Measurements from ENCODE around the gene DSCAML1. TPM values are rescaled to one million over a fixed set of nuclear protein-coding genes. Genes with fewer than 3 reads are reported as not detected.

Gene DSCAML1
- total RNA-seq, 2 donors from 2014 or later = 0.21 to 0.41 TPM

DNA sequence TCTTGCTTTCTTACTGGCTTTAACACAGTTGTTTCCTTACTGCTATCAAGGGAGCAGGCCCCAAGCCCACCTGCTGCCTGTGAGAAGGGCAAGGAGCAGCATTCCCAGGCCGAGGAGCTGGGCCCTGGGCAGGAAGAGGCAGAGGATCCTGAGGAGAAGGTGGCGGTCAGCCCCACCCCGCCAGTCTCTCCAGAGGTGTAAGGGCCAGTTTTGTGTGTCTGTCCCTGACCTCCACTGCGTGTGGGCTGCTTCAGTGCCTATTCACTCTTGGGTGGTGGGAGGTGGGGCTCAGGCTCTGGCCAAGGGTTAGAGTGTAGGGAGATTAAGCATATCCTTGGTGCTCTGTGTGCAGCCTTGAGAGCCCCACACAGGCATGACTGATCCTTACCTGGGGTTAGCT lies 414.3 kb downstream of the DSCAML1 start:
- DNase-seq (ENCODE audit: low spot score) (no peak), ATAC-seq (ENCODE audit: insufficient number of reproducible peaks, low FRiP score, low read depth) (no peak)
- H3K36me3 ChIP-seq = peaks cover 48% of the 10 kb centered on the region
- no peaks in the 10 kb centered on the region for H3K27me3 ChIP-seq (replicated peaks; ENCODE audit: insufficient read depth)
- no peaks in the 10 kb centered on the region for H3K9me3 ChIP-seq
- no peak overlapping the region for H3K4me3 ChIP-seq
- no peaks in the 10 kb centered on the region for H3K4me1 ChIP-seq (ENCODE audit: control insufficient read depth in 1 of 2, low read depth in 2 of 2)
- TF ChIP-seq, protein P1, sequence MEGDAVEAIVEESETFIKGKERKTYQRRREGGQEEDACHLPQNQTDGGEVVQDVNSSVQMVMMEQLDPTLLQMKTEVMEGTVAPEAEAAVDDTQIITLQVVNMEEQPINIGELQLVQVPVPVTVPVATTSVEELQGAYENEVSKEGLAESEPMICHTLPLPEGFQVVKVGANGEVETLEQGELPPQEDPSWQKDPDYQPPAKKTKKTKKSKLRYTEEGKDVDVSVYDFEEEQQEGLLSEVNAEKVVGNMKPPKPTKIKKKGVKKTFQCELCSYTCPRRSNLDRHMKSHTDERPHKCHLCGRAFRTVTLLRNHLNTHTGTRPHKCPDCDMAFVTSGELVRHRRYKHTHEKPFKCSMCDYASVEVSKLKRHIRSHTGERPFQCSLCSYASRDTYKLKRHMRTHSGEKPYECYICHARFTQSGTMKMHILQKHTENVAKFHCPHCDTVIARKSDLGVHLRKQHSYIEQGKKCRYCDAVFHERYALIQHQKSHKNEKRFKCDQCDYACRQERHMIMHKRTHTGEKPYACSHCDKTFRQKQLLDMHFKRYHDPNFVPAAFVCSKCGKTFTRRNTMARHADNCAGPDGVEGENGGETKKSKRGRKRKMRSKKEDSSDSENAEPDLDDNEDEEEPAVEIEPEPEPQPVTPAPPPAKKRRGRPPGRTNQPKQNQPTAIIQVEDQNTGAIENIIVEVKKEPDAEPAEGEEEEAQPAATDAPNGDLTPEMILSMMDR (IDR thresholded peaks at IDR 0.05) = no peak
- H3K27ac ChIP-seq = no peak overlapping the region

DNA sequence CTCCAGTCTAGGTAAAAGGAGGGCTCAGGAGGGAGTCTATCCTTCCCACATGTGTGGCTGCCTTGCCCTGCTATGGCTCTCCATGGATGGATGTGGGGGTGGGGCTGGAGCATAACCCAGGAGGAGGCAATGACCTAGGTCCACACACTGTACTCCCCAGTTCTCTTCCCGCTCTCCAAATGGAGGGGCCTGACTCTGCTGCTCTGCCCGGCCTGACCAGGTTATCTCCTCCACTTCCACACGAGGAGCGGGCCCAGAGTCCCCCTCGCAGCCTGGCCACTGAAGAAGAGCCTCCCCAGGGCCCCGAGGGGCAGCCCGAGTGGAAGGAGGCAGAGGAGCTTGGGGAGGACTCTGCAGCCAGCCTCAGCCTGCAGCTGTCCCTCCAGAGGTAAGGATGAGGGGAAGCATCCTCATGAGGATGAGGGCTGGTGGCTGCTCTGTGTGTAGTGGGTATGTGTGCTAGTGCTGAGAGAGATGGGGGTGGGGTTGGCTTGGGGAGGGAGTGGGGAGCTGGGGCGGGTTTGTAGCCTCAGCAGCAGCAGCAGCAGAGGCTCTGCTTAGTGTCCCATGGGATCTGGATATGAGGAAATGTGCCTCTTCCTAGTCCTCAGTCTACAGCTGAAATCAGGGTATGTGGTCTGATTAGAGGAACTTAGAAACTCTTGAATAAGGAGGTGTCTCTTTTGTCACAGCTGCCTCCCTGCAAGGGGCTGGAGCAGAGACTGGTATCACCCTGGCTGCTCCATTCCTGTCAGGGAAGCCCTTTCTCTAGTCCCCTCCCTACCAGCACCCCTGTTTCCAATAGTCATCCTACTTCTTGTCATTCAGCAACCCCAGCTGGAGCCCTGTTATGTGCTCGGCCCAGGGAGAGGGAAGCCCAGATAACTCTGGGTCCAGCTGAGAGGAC lies 415.3 kb downstream of the DSCAML1 start:
- Histone ChIP-seq H3K4me1 (ENCODE audit: control insufficient read depth in 1 of 2, low read depth in 2 of 2) (no peaks in the 10 kb centered on the region), H3K9me3 (no peaks in the 10 kb centered on the region), H3K27me3 (replicated peaks; ENCODE audit: insufficient read depth) (no peaks in the 10 kb centered on the region), H3K36me3 (peaks cover 42% of the 10 kb centered on the region), H3K27ac (no peak overlapping the region), H3K4me3 (no peak overlapping the region)
- DNase-seq (ENCODE audit: low spot score) (no peak), ATAC-seq (ENCODE audit: insufficient number of reproducible peaks, low FRiP score, low read depth) (no peak)
- TF ChIP-seq, protein P1 (IDR thresholded peaks at IDR 0.05) = no peak

DNA sequence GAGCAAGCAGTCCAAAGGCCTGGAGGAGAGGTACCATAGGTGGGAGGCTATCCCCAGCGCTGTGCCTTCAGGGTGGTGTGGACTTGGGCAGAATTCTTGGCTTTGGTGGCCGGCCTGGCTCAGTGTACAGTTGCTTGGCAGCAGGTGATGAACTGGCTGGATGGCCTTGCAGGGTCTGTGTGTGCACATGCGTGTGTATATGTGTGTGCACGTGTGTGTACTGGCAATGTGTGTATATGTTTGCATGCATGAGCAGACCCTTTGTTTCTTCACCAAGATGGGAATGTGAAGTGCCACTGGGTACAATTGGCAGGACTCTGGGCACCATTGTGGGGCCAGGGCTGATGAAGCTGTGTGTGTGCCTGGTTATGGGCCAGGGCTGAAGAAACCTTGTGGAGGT lies 416.3 kb downstream of the DSCAML1 start:
- no peak for DNase-seq (ENCODE audit: low spot score)

DNA sequence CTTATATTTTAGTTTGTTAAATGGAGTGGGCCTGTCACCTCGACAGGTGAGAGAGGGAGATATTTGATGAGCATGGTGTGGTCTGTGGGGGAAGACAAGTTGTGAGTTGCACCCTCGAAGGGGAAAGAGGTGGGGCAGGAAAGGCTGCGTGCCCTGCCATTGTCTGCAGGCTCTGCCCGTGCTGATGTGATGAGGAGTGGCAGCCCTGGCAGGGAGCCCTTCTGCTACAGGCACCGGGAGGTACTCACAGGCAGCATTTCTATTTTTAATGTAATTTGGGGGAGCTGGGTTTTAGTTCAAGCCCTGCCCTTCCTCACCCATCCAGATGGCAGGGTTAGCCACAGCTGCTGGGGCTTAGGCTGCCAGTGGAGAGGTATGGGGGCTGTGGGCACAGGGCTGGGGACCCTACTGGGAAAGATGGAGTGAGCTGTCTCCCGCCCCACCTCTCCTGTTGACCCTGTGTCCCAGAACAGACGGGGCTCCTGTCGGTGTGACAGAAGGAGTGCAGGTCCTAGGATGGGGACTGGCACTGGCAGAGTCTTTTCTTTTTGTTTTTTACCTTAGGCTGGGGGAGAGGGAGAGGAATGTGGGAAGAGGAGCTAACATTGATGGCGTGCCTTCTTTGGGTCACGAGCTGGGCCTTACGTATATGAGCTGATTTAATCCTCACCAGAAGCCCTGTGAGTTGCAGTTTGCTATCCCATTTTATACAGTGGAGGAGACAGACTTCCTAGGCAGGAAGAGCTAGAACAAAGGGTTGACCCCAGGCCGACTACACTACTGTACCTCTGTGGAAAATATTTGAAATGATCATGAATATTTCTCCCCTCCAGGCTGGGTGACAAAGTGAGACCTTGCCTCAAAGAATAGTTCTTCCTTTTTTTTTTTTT lies 417.8 kb downstream of the DSCAML1 start:
- DNase-seq (ENCODE audit: low spot score) (no peak), ATAC-seq (ENCODE audit: insufficient number of reproducible peaks, low FRiP score, low read depth) (no peak)
- Histone ChIP-seq H3K27me3 (replicated peaks; ENCODE audit: insufficient read depth) (no peaks in the 10 kb centered on the region), H3K4me1 (ENCODE audit: control insufficient read depth in 1 of 2, low read depth in 2 of 2) (no peaks in the 10 kb centered on the region), H3K9me3 (no peaks in the 10 kb centered on the region), H3K4me3 (no peak overlapping the region), H3K36me3 (peaks cover 46% of the 10 kb centered on the region), H3K27ac (no peak overlapping the region)
- TF ChIP-seq, protein P1 (IDR thresholded peaks at IDR 0.05) = no peak

More for the DNA sequence above, 416.3 kb downstream of the DSCAML1 start:
- no peak for ATAC-seq (ENCODE audit: insufficient number of reproducible peaks, low FRiP score, low read depth)
- no peak overlapping the region for H3K27ac ChIP-seq
- peaks cover 46% of the 10 kb centered on the region for H3K36me3 ChIP-seq
- no peak overlapping the region for H3K4me3 ChIP-seq
- TF ChIP-seq, protein P1 (IDR thresholded peaks at IDR 0.05) = no peak
- no peaks in the 10 kb centered on the region for H3K27me3 ChIP-seq (replicated peaks; ENCODE audit: insufficient read depth)
- no peaks in the 10 kb centered on the region for H3K9me3 ChIP-seq
- H3K4me1 ChIP-seq (ENCODE audit: control insufficient read depth in 1 of 2, low read depth in 2 of 2) = no peaks in the 10 kb centered on the region

Other genes starting within 250 kb of the DSCAML1 start
- gene FXYD2, start 27.5 kb upstream of the DSCAML1 start, total RNA-seq = not detected
- gene FXYD6, start 79.4 kb upstream of the DSCAML1 start, total RNA-seq = 10 to 100 TPM; 17.5 to 17.8 TPM
- 1 to 10 TPM in 1 of 2 donors, not detected in 1; 1.1 TPM for gene TMPRSS13, start 132.2 kb upstream of the DSCAML1 start, total RNA-seq
- gene IL10RA, start 189.2 kb upstream of the DSCAML1 start, total RNA-seq = 10 to 100 TPM; 36.4 to 72.6 TPM

Data from thoracic aorta (tissue), 2 donors.